ENCODE results near the gene CSRP1.

Gene CSRP1

GRCh38 chr1:201513498-201514243 lies 6.7 kb upstream of the CSRP1 start:
- no peak for DNase-seq

- no peak for DNase-seq
These were observed 5.1 kb upstream of the CSRP1 start for GRCh38 chr1:201511941-201512539.

- DNase-seq: no peak
These were observed 4.5 kb upstream of the CSRP1 start for GRCh38 chr1:201511396-201511940.

- DNase-seq: no peak
These were observed 3.8 kb upstream of the CSRP1 start for GRCh38 chr1:201510734-201511133.

- DNase-seq: no peak
These were observed 2.9 kb upstream of the CSRP1 start for GRCh38 chr1:201509601-201510374.

GRCh38 chr1:201508809-201509208 lies 1.9 kb upstream of the CSRP1 start:
- DNase-seq: no peak

- DNase-seq: no peak
These were observed 395 bp upstream of the CSRP1 start for GRCh38 chr1:201507360-201507675.

GRCh38 chr1:201506092-201506491 lies 831 bp downstream of the CSRP1 start:
- no peak for DNase-seq

GRCh38 chr1:201505503-201505890 lies 1.4 kb downstream of the CSRP1 start:
- DNase-seq: no peak

GRCh38 chr1:201504799-201505502 lies 2.0 kb downstream of the CSRP1 start:
- no peak for DNase-seq

GRCh38 chr1:201504179-201504631 lies 2.7 kb downstream of the CSRP1 start:
- DNase-seq: no peak

GRCh38 chr1:201503397-201504176 lies 3.3 kb downstream of the CSRP1 start:
- no peak for DNase-seq

GRCh38 chr1:201502511-201502857 lies 4.4 kb downstream of the CSRP1 start:
- DNase-seq: no peak

- DNase-seq: no peak
These were observed 5.0 kb downstream of the CSRP1 start for GRCh38 chr1:201501812-201502510.

- DNase-seq: no peak
These were observed 5.8 kb downstream of the CSRP1 start for GRCh38 chr1:201501144-201501543.

GRCh38 chr1:201500670-201501120 lies 6.2 kb downstream of the CSRP1 start:
- DNase-seq: no peak

- no peak for DNase-seq
These were observed 6.9 kb downstream of the CSRP1 start for GRCh38 chr1:201499795-201500669.

- DNase-seq: no peak
These were observed 7.7 kb downstream of the CSRP1 start for GRCh38 chr1:201499191-201499590.

GRCh38 chr1:201498621-201499020 lies 8.3 kb downstream of the CSRP1 start:
- DNase-seq: no peak

GRCh38 chr1:201497935-201498509 lies 8.9 kb downstream of the CSRP1 start:
- DNase-seq: no peak
